Stomach smooth muscle (tissue), 2 donors: Measurements from ENCODE around the gene KLHL11.
A peak's percentile ranks its signal among the peaks of the same experiment; 100 is the strongest.

Source experiments
- H3K27ac ChIP-seq: one replicate; pipeline ENCODE4 v1.7.0; 2013; ENCODE audit warnings: mild to moderate bottlenecking, low read length, inconsistent platforms
- H3K27me3 ChIP-seq, 2 donors: one replicate each; pipeline ENCODE4 v1.7.0; 2013; ENCODE audit warnings: low read length in 2 of 2; ENCODE audit not compliant: insufficient read depth in 2 of 2, control insufficient read depth in 1 of 2
- H3K36me3 ChIP-seq, 2 donors: one replicate each; pipeline ENCODE4 v1.7.0; 2013; ENCODE audit warnings: low read length in 2 of 2; ENCODE audit not compliant: control insufficient read depth in 2 of 2, insufficient read depth in 2 of 2
- H3K4me1 ChIP-seq: one replicate; pipeline ENCODE4 v1.7.0; 2013; ENCODE audit warnings: low read length; ENCODE audit not compliant: control insufficient read depth, insufficient read depth
- H3K4me3 ChIP-seq, 2 donors: one replicate each; pipeline ENCODE4 v1.7.0; 2013; ENCODE audit warnings: low read length in 2 of 2
- H3K9ac ChIP-seq, 2 donors: one replicate each; pipeline ENCODE4 v1.7.0; 2013; ENCODE audit warnings: low read length in 2 of 2, mild to moderate bottlenecking in 1 of 2
- H3K9me3 ChIP-seq, 2 donors: one replicate each; pipeline ENCODE4 v1.7.0; 2013; ENCODE audit warnings: low read length in 2 of 2; ENCODE audit not compliant: control insufficient read depth in 2 of 2
- donor health status: healthy.
- donor health status: Pancreatic carcinoma.

The KLHL11 gene

GRCh38 chr17:41810659-41811548 lies 54.3 kb downstream of the KLHL11 start:
- H3K4me3 ChIP-seq, result peak overlapping the region; percentile 85 to 87
- H3K9me3 ChIP-seq, result no peaks in the 10 kb centered on the region
- peaks cover 40% of the 10 kb centered on the region for H3K4me1 ChIP-seq
- no peaks in the 10 kb centered on the region for H3K27me3 ChIP-seq
- peak overlapping the region; percentile 41 for H3K27ac ChIP-seq
- peaks cover 0 to 8% of the 10 kb centered on the region in 2 donors for H3K36me3 ChIP-seq
- H3K9ac ChIP-seq, result peak overlapping the region; percentile 68 to 79

- no peak overlapping the region for H3K9ac ChIP-seq
- H3K36me3 ChIP-seq, result peaks cover 0 to 8% of the 10 kb centered on the region in 2 donors
- no peak overlapping the region for H3K4me3 ChIP-seq
- peaks cover 19% of the 10 kb centered on the region for H3K4me1 ChIP-seq
- no peak overlapping the region for H3K27ac ChIP-seq
- H3K27me3 ChIP-seq, result no peaks in the 10 kb centered on the region
- no peaks in the 10 kb centered on the region for H3K9me3 ChIP-seq
Observed at GRCh38 chr17:41806685-41807445, 58.4 kb downstream of the KLHL11 start.
